SKM-1 treated with dmso at 0.1 percent for 144 hours (cell line): Measurements from ENCODE around the gene UGT2B7.
"Not testable (repeated sequence)": the region's sequence is repeated elsewhere in the genome, so short reads cannot be mapped to it uniquely, and the experiment has no call there.

Experiments used
- DNase-seq: peaks from one replicate; lab custom pipeline; 2025; ENCODE audit not compliant: unreplicated experiment; lab: John Stamatoyannopoulos, UW

Gene UGT2B7

GRCh38 chr4:69078852-69079251 is 17.4 kb upstream of the UGT2B7 start:
- no peak for DNase-seq

- DNase-seq: no peak
These were observed 7.8 kb upstream of the UGT2B7 start for GRCh38 chr4:69088473-69088872.

- DNase-seq: no peak
These were observed 6.9 kb upstream of the UGT2B7 start for GRCh38 chr4:69089388-69089787.

- DNase-seq: no peak
These were observed 4.1 kb upstream of the UGT2B7 start for GRCh38 chr4:69092190-69092589.

GRCh38 chr4:69092980-69093568 is 3.2 kb upstream of the UGT2B7 start:
- no peak for DNase-seq

- no peak for DNase-seq
These were observed 2.6 kb upstream of the UGT2B7 start for GRCh38 chr4:69093681-69094080.

GRCh38 chr4:69095301-69095731 is 958 bp upstream of the UGT2B7 start:
- DNase-seq: no peak

- DNase-seq: no peak
These were observed 536 bp downstream of the UGT2B7 start for GRCh38 chr4:69096810-69097209.

- no peak for DNase-seq
These were observed 2.2 kb downstream of the UGT2B7 start for GRCh38 chr4:69098470-69098869.

GRCh38 chr4:69099910-69100309 is 3.6 kb downstream of the UGT2B7 start:
- no peak for DNase-seq

- not testable (repeated sequence) for DNase-seq
These were observed 6.4 kb downstream of the UGT2B7 start for GRCh38 chr4:69102668-69103067.

- DNase-seq: no peak
These were observed 8.5 kb downstream of the UGT2B7 start for GRCh38 chr4:69104719-69105275.

- not testable (repeated sequence) for DNase-seq
These were observed 19.0 kb downstream of the UGT2B7 start for GRCh38 chr4:69115151-69115850.

GRCh38 chr4:69115851-69116213 is 19.6 kb downstream of the UGT2B7 start:
- DNase-seq: no peak

- no peak for DNase-seq
These were observed 20.5 kb downstream of the UGT2B7 start for GRCh38 chr4:69116645-69117321.

- DNase-seq: no peak
These were observed 24.6 kb downstream of the UGT2B7 start for GRCh38 chr4:69120870-69121269.

GRCh38 chr4:69122476-69122875 is 26.2 kb downstream of the UGT2B7 start:
- no peak for DNase-seq

GRCh38 chr4:69124941-69125340 is 28.7 kb downstream of the UGT2B7 start:
- DNase-seq: no peak

GRCh38 chr4:69126024-69126423 is 29.8 kb downstream of the UGT2B7 start:
- no peak for DNase-seq

GRCh38 chr4:69133993-69134392 is 37.7 kb downstream of the UGT2B7 start:
- DNase-seq: no peak

GRCh38 chr4:69134471-69134870 is 38.2 kb downstream of the UGT2B7 start:
- DNase-seq: no peak

- DNase-seq: no peak
These were observed 45.0 kb downstream of the UGT2B7 start for GRCh38 chr4:69141320-69141719.
